Activated CD4-positive, CD25-positive, alpha-beta regulatory T cell treated with anti-CD3 and anti-CD28 coated beads, Interleukin-2, amount 50 U/mL, for 24 hours (primary cell): Measurements from ENCODE around the gene CXorf58.
"Not testable (repeated sequence)": the region's sequence is repeated elsewhere in the genome, so short reads cannot be mapped to it uniquely, and the experiment has no call there.

Experiments
- ATAC-seq, 2 donors: fragments of 150-1000 bp; cut with Tn5 transposase; one replicate each; pipeline ENCODE4 v1.10.0; 2021; ENCODE audit warnings: mild to moderate bottlenecking in 1 of 2, moderate library complexity in 1 of 2

Gene CXorf58, protein sequence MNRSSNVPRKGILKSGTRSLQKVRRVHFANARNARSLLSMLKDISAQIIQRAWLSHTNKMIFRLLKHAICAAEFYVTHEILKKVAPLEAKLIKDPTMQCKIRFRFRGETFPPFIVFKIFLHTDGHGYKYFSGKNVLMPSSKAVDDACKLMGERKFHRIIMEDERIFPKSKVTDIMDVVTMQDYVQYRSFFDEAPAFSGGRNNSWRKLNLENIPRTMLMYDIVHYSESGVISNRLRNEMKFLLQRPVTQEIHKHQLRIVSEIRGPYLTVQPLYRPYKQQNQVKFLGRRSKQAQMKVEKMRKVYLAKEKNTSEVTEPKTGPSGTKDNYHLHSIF

DNA sequence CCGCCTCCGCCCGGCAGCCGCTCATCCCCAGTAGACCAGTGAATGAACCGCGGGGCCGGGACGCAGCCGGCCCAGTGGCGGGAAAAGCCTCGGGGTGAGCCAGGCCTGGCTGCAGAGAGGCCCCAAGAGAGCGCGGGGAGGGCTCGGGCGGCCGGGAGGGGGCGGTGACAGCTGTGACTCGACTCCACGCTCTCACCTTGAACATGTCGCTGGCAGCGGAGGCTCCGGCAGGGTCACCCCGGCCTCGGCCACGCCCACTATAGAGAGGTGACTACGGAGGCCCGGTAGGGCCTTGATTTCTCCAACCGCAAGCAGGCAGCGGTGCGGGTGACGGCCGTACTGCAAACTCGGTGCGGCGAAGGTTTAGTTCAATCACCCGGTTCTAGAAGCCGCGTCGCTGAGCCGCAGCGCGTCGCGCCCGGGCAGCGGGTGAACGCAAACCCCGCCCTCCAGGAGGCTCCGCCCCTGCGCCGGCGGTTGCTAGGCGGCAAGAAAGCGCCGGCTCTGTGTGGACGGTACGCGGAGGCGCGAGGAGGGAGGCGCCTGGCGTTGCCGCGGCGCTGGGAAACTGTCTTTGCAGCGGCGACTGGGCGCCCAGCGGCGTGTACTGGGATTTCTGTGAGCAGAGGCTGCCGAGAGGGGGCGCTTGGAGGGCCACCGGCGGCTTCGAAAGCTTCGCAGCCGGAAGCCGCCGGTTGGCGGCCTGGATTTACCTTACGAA, at the start of gene CXorf58, which contains the start of gene APOO:
Gene CXorf58 (plus strand): TSS at position 509 of the 721 bp plus-strand sequence. CDS start 2,297 bp downstream, outside the sequence.
Gene APOO (minus strand): TSS at position 441 of the 721 bp plus-strand sequence. CDS start 236 bp downstream, at position 205.
- peak; percentile 96 for ATAC-seq

DNA sequence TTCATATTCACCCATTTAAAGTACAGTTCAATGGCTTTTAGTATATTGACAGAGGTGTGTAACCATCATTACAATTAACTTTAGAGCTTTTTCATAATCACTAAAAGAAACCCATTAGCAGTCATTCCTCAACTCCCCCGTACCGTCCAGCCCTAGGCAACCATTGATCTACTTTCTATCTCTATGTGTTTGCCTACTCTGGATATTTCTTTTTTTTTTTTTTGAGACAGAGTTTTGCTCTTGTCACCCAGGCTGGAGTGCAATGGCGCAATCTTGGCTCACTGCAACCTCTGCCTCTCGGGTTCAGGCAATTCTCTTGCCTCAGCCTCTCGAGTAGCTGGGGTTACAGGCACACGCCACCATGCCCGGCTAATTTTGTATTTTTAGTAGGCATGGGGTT, 48.6 kb upstream of the CXorf58 start:
- ATAC-seq, result not testable (repeated sequence)

DNA sequence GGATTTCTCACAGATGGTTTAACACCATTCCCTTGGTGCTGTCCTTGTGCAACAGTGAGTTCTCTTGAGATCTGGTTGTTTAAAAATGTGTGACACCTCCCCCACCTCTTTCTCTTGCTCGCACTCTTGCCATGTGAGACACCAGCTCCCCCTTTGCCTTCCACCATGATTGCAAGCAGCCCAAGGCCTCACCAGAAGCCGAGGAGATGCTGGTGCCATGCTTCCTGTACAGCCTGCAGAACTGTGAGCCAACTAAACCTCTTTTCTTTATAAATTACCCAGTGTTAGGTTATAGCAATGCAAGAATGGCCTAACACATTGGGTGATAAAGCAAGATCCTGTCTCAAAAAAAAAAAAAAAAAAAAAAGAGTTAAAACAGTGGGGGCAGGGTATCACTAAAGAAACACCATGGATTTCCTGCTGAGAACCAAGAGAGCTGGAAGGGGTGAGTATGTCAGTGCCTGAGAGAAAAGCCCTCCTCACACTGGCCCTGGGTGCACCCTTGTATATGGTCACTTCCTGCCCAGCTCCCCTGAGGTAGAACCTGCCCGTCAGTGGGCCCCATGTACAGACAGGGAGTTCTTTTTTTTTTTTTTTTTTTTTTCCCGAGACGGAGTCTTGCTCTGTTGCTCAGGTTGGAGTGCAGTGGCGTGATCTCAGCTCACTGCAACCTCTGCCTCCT, 46.5 kb upstream of the CXorf58 start:
- peak; percentile 51 to 69 for ATAC-seq

DNA sequence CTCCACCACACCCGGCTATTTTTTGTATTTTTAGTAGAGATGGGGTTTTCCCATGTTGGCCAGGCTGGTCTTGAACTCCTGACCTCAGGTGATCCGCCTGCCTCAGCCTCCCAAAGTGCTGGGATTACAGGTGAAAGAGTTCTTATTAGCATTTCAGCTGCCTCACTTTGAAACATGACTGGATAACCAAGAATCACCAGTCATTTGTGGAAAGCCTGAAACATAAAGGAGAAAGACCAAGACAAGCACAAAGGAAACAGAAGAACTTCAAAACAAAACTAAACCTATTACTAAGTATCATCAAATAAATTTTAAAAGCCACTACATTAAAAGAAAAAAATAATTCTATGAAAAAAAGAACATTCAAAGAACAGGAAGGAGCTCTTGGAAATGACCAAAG, 45.9 kb upstream of the CXorf58 start:
- peak; percentile 75 to 85 for ATAC-seq

DNA sequence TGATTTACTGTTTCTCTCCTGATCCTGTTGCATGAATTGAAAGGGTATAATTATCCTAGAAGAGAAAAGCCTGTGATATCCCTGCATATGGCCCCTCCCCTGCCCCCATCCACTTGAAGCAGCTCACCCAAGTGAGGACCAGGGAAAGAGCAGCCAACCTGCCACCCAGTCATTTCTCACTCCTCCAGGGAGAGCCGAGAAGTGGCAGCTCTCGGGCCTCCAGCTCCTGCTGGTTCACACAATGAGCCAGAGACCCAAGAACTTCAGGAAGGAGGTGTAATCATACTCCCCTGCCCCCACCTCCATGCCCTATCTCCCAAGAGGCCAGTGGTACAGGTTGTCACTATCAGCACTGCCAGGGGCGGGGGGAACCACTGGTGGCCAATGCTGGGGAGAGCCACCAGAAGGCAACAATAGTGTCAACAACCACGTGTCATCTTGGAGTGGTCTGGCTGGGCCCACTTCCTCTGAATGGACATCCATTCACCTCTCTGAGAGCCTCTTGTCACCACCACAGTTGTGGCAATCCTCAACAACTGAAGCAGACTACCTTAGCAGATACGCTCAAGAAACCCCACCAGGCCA, 43.0 kb upstream of the CXorf58 start:
- ATAC-seq, result no peak

DNA sequence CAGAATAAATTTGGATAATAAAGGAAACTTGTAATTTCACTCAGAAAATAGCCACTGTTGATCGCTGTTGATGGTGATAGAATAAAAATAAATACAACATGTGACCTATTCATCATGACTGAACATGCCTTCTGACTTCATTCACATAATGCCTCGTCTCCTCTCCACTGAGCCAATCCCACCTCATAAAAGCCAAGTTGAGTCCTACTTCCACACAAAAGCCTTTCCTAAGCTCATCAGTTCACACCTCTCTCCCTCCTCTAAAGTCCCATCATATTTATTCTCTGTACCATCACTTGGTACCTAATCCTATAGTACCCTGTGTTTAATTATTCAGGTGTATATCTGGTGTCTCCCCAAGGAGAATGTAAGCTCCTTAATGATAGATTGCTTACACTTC, 37.8 kb upstream of the CXorf58 start:
- no peak for ATAC-seq

DNA sequence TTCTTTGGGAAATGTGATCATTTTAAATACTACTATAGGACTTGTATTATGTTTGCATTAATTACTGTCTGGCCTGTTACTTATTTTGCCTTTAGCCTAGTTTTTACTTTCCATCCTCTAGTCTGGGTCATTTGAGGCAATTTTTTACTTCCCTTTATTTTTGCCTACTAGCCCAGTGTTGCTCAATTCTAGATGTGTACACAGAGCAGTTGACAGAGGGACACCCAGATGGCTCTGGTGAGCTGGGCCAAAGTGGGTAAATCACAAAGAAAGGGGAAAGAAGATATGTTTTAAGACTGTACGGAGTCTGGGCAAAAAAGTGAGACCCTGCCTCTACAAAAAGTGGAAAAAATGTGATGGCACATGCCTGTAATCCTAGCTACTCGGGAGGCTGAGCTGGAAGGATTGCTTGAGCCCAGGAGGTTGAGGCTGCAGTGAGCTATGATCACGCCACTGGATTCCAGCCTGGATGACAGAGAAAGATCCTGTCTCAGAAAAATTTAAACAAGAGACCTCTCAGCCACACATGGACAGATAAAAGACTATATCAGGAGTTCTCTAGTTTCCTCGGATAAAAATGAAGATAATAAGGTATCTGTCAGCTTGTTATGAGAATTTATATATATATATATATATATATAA, 35.8 kb upstream of the CXorf58 start:
- no peak for ATAC-seq

DNA sequence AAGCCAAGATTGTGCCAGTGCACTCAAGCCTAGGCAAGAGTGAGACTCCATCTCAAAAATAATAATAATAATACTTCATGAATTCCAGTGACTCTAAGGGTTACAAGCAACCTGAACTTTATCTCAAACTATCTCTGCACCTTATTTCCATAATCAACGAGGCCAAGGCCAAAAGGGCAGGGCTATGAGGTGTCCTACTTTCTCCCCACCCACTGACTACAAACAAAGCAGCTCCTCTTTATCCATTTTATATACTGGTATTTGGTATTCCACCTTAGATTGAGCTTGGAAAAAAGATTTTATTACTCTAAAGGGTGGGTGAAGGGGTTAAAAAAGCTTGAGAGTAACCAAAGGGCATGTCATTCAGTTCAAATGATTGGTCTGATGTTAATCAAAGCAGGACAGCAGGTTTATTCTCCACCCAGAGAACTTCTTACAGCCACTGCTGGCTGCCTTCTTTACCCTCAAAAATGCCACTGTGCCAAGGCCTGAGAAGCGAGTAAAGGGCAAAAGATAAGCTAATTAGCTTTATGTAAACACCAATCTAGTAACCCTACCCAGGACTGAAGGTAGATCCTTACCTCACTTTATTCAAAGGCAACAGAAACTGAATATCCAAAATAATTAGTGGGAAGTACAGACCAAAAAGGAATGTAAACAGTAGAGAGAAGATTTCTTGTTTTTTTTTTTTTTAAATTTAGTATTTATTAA, 28.3 kb upstream of the CXorf58 start:
- no peak for ATAC-seq

DNA sequence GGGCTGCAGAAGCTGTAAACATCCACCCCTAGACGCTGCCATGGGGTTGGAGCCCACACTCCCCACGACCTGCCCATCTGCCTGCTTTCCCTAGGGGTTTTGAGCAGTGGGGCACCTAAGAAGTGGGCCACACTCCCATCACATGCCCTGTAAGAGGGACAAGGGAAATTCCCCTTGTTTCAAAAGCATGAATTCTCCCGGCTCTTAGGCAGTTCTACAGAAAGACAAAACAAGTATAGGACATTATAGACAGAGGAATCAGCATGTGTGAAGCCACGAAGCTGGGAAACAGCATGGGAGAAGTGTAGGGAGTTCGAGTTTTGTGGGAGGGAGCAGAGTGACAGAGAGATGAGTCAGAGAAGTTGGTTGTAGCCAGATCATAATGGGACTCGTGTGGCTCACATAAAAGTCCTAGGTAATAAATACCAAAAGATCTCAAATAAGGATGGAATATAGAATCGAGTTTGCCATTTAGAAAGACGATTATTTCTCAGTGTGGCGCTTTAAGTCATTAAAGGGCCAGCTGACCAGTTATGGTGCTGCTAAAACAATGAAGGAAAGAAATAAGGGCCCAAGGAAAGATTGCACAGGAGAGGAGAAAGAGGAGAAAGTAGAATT, 24.0 kb upstream of the CXorf58 start:
- peak; percentile 56 to 74 for ATAC-seq

DNA sequence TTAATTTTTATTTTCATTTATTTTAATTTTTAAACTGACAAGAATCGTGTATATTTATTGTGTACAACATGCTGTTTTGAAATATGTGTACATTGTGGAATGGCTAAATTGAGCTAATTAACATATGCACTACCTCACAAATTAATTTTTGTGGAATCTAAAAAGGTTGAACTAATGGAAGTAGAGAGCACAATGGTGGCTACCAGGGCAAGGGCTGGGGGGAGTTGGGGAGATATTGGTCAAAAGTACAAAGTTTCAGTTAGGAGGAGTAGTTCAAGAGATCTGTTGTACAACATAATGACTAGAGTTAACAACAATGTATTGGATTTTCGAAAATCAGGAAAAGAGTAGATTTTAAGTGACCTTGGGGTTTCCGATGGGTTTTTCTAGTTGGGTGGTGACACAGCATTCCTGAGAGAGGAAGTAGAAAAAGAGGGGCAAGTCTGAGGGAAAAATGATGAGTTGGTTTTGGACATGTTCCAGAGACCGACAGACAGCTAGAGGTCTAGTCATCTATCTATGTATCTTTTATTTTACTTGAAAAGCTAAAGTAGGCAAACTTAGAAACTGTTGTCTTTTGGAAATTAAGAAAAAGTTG, 23.3 kb upstream of the CXorf58 start:
- ATAC-seq, result no peak

DNA sequence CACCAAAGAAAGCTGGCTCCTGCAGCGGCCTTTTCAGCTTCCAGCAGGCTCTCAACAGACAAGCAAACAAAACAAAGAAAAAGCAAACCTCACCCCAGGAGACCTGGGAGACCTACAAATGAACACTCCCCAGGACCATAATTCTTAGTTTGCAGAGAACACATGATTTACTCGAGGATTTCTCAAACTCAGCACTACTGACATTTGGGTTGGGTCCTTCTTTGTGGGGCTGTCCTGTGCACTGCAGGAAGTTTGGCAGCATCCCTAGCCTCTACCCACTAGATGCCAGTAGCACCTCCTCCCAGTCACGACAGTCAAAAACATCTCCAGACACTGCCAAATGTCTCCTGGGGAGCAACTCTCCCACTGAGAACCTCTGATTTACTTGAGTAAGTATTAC, 22.0 kb upstream of the CXorf58 start:
- no peak for ATAC-seq

DNA sequence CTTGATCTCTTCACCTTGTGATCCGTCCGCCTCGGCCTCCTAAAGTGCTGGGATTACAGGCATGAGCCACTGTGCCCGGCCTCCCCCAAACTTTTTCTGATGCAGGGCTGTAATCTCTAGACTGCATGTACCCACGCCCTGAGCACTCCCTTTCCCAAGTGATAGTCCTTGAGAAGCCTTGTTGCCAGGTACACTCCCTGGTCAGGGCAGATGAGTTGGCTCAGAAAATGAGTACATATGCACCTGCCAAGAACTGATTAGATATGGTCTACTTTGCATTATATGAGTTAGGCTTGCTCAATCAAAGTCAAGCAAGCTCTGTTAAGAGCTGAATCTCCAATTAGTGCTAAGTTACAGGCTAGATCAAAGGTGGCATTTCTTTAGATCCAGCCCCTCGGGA, 20.4 kb upstream of the CXorf58 start:
- ATAC-seq, result no peak

DNA sequence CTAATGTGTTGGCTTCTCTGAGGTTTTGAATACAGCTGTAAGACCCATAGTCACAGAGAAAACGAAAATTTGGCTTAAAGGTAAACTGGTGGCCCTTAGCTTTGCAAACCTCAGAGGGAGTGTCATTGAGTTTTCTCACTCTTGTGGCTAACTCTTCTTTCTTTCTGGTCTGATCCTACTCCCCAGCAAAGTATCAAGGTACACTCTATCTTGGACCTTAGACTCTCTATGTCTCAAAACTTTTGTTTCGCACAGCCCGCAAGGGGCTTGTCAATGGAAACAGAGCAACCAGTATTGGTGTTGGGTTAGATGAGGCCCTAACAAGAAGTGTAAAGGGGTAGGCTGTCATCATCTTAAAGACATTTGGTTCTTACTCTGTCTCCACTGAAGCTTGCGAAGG, 19.9 kb upstream of the CXorf58 start:
- no peak for ATAC-seq

DNA sequence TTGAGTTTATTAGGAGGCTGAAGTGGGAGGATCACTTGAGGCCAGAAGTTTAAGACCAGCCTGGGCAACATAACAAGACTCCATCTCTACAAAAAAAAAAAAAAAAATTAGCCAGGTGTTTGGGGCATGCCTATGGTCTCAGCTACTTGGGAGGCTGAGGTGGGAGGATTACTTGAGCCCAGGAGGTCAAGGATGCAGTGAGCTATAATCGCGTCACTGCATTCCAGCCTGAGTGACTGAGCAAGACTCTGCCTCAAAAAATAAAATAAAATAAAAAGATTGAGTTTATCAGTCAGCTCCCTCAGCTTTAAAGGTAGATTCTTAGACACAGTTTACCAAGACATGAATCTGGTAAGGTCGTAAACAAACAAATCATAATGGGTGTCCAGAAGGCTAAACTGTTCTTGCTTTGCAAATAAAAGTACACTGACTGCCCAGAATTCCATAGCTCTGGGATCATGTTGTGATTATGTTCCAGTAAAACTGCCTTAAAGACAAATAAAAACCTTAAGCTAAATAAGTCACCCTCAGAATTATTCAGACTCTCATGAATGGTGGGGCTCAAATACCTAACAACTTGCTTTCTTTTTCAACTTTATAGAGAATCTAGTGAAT, 18.8 kb upstream of the CXorf58 start:
- ATAC-seq, result no peak

DNA sequence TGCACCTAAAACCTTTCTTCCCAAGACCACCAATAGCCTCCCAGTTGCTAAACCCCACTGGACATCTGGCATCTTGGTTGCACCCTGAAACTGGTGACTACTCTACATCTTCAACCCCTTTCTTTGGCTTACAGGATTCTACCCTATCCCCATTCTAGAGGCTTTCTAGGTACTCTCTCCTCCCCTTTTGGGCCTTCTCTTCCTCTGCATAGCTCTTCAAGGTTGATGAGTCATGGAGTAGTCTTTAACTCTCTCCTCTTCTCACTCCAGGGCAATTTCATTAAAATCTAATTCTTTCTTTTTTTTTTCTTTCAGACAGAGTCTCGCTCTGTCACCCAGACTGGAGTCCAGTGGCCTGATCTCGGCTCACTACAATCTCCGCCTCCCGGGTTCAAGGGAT, 16.9 kb upstream of the CXorf58 start:
- ATAC-seq, result no peak

DNA sequence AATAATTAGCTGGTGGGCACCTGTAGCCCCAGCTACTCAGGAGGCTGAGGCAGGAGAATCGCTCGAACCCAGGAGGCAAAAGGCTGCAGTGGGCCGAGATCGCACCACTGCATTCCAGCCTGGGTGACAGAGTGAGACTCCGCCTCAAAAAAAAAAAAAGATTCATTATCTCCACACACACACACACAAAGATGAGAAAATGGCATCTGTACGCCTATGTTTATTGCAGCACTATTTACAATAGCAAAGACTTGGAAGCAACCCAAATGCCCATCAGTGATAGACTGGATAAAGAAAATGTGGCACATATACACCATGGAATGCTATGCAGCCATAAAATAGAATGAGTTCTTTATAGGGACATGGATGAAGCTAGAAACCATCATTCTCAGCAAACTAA, 12.8 kb upstream of the CXorf58 start:
- not testable (repeated sequence) for ATAC-seq

DNA sequence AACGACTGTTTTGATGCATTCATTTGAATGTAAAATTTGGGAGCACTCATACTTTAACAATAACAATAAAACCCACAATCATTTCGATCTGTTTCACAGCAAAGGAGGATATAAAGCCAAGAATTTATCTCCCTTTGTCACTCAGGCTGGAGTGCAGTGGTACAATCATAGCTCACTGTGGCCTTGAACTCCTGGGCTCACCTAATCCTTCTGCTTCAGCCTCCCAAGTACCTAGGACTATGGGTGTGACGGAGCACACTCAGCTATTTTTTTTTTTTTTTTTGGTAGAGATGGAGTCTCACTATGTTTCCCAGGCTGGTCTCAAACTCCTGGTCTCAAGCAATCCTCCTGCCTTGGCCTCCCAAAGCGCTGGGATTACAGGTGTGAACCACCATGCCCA, 11.3 kb upstream of the CXorf58 start:
- not testable (repeated sequence) for ATAC-seq

DNA sequence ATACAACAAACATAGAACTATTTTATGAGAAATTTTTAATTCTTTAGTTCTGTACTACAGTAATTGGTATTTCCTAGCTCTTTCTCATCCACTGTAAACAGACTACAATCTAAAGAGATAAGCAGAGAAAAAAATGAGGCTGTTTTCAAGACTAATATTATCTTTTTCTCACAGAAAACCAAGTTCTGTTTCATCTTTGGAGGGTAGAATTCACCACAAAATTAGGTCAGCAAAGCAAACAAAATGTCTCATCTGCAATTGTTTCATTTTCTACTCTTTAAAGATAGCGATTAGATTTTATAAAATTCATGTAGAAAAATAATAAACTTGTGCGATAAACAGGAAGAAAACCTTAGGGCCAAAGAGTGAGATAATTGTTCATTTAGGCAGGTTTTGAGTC, 10.8 kb upstream of the CXorf58 start:
- peak; percentile 31 to 41 for ATAC-seq

DNA sequence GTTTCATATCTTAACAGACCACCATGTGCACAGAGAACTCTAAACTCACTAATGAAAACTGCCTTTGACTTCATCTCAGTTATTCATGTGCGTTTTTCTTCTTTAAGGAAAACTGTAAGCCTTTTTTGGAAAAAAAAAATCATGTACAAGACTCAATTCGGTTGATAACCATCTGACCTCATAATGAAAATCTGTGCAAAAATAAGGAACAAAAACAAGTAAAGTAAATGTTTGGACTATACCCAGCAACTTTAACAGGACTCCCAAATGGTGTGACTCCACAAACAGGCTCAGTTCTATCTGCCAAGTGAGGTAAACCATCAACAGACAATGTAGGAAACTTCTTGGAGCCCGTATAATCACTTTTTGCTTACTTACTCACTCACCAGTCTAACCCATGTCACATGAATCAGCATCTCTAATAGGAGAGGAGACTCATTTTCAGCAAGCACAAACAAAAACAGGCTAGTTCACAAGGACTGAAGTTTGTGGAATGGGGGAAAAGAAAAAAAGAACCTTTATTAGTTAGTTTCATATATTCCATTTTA, 9.3 kb upstream of the CXorf58 start:
- ATAC-seq, result no peak

DNA sequence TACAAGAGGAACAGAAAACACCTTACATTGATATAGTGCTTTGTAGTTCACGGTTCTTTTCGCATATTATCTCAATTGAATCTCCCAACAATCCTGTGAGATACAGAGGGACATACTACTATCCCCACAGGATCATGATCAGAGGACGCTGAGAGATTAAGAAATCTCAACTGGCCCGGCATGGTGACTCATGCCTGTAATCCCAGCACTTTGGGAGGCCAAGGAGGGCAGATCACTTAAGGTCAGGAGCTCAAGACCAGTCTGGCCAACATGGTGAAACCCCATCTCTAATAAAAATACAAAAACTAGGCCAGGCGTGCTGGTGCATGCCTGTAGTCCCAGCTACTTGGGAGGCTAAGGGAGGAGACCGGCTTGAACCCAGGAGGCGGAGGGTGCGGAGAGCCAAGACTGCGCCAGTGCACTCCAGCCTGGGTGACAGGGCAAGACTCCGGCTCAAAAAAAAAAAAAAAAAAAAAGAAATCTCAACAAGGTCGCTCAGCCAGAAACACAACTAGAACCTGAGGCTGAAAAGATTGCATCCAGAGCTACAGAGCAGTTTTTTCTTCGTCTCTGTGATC, 7.5 kb upstream of the CXorf58 start:
- ATAC-seq, result no peak
